ENCODE results near the gene TASP1.
"Not testable (repeated sequence)": the region's sequence is repeated elsewhere in the genome, so short reads cannot be mapped to it uniquely, and the experiment has no call there.

TASP1 gene

DNA sequence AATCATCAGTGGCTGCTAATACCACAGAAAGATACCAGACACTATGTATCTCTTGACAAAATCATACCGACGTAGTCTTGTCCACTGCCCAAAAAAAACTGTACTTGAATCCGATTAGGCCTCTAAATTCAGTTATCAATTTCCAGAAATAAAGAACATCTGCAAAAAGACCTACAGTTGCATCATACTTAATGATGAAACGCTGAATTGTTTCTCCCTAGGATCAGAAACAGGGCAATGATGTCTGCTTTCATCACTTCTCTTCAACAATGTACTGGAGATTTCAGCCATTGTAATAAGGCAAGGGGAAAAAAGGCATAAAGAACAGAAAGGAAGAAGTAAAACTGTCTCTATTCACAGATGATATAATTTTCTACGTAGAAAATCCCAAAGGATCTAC is 152.0 kb downstream of the TASP1 start:
- DNase-seq = no peak

DNA sequence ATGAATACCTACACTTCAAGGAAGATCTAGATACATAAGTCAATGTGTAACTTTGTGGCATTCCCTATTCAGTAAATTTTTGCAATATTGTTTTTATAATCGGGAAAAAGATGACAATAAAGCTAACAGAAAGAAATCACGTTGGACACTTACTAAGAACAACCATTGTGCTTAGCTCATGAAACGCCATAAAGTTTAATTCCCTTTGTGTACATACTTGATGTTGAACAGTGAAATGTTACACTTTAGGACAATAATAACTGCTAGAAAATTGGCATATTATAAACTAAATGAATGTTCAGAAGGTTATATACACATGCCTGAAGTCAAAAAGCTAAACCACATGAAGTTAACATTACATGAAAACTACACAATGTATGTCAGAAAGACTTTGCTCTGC is 153.2 kb downstream of the TASP1 start:
- DNase-seq = no peak

DNA sequence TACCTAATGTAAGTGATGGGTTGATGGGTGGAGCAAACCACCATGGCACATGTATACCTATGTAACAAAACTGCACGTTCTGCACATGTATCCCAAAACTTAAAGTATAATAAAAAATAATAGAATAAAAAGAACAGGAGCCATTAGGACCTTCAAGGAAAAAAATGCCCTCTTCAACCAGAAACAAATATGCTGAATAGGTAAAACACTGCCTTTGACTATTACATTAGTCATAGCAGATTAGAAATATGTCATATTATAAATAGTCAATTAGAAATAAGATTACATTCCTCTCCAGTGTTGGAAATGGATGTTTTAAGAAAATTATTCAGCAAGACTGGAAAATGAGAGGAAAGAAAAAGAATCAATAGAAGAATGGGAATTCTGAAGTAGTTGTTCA is 153.7 kb downstream of the TASP1 start:
- not testable (repeated sequence) for DNase-seq

DNA sequence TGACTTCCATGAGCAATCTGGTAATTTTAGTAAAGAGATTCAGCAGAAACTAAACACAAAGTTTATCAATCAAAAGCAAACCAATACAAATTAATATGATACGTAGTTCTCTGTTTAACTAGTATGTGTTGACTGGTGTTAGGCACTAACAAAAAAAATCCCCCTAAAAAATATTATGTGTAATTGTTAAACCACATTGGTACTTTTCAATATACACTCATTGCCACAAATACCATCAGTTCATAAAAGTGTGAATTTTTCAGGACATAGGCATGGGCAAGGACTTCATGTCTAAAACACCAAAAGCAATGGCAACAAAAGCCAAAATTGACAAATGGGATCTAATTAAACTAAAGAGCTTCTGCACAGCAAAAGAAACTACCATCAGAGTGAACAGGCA is 155.3 kb downstream of the TASP1 start:
- DNase-seq = not testable (repeated sequence)

DNA sequence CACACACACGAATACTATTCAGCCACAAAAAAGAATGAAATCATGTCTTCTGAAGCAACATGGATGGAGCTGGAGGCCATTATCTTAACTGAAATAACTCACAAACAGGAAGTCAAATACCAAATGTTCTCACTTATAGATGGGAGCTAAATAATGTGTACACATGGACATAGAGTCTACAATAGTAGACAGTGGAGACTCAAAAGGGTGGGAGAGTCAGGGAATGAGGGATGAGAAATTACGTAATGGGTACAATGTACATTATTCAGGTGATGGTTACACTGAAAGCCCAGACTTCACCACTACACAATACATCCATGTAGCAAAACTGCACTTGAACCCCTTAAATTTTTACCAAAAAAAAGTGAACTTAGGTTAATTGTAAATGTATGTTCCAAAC is 160.4 kb downstream of the TASP1 start:
- no peak for DNase-seq

DNA sequence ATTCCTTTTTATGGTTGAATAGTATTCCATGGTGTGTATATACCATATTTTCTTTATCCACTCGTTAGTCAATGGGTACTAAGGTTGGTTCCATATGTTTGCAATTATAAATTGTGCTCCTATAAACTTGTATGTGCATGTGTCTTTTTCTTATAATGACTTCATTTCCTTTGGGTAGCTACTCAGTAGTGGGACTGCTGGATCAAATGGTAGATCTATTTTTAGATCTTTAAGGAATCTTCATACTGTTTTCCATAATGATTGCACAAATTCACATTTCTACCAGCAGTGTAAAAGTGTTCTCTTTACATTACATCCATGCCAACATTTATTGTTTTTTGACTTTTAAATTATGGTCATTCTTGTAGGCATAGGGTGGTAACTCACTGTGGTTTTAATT is 164.3 kb downstream of the TASP1 start:
- no peak for DNase-seq

DNA sequence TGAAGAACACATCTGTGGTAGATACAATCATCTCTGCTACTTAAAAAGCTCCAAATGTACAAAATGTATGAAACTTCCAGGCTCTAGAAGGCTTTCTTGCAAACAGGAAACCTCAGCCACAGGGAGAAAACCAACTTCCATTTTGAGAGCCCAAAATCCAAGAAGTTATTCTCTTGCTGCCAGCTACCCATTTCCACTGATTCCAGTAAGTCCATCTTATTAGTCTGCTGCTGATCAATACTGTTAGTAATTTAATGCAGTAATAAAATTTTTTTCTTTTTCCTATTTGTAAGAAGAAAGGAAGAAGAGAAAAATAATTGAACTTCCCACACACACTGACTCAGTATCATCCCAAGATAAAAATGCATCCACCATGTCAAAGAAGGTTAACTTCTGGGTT is 169.5 kb downstream of the TASP1 start:
- DNase-seq = no peak

DNA sequence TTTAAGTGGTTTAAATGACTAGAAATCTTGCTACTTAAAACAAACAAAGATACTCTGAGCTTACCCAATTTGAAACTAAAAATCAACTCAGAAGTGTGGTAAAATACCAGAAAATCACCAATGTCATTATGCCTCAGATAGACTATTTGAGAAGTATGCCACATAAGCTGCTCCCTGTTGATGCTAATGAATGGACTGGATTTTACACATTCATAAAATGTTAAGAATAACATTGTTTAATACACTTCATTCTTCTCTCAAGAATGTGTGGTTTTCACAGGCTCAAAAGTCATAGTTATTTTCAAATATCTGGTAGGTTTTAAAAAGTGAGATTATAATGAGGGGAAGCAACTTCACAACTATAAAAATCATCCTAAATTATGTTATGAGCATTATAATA is 170.6 kb downstream of the TASP1 start:
- DNase-seq = no peak

DNA sequence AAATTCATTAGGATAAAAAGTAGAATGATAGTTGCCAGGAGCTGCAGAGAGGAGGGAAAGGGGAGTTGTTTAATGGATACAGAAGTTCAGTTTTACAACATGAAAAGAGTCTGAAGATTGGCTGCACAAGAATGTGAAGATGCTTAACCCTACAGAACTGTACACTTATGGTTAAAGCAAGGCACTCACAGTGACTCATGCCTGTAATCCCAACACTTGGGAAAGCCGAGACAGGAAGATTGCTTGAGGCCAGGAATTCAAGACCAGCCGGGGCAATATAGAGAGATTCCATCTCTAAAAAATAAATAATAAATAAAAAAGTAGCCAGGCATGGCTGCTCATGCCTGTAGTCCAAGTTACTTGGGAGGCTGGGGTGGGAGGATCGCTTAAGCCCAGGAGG is 174.0 kb downstream of the TASP1 start:
- no peak for DNase-seq

DNA sequence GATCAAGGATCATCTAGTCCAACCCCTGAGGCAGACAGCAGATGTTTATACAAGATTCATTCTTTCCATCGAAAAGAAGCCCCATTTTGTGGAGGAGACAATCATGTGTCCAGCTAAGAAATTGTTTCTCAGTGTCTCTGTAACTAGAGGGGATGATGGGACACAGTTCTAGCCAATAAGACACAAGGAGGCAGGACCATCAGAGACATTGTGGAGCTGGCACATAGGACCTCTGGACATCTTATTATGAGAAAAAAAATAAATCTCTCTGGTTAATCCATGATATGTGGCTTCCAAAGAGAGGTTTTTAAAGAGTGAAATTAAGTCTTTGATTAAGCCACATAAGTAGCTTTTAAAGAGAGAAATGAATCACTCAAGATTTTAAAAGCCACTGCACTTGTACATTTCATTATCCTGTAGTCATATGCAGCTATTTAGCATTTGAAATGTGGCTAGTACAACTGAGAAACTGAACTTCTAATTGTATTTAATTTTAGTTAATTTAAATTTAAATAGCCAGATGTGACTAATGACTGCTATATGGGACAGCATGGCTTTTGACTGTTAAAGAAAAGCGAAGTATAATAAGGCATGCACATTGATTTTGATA is 176.8 kb downstream of the TASP1 start:
- DNase-seq = no peak

DNA sequence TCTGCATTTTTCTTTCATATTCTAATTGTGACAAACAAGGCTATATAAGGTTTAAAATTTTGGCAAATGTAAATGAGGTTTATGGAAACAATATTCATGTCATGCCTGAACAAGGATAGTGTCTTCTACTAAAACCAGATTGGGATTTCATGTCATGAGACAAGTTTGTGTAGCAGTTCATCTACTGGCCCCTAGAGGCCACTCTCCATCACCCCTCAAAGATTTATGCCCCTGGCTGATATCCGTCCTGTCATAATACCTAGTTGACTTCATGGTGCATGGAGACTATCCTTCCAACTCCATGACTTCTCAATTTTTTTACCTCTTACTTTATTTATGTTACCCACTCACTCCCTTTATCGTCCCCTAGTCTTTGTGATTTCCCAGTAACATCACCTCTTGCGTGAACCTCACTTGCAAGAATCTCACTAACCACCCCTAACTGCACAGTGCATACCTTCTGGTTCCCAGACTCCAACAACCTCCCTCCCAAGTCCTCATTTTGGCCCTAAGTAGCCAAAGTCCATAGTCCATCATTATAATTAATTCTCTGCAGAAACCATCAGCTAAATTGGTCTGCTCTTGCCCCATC is 179.8 kb downstream of the TASP1 start:
- no peak for DNase-seq

DNA sequence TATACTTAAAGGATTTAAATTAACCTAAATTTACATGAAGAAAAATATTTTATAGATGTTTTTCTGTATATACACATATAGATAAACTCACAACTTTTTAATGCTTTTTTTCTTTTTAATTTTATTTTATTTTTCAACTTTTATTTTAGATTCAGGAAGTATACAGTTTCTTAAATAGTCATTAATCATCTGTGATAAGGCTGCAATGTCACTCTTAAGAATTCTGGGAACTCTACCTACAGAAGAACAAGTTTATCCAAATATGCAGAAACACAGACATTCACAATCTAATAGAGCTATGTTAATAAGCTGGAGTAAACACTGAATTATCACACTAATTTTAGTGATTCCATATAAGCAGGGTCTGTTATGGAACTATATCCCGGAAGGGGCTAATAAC is 181.2 kb downstream of the TASP1 start:
- DNase-seq = no peak

DNA sequence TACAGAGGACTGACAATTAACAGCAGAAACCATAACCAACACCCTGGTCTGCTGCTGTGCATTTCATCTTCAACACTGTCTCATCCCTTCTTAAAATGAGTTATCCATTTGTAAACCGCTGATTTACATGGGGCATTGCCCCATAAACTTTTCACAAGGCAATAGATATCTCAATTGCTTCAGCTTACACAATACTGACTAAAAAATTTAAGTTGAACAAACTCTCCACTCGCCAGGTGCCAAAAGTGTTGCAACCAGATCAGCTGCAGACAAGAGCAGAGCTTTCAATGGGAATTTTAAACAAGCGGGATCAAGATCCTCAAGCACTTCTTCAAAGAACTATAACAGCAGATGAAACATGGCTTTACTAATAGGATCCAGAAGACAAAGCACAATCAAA is 183.0 kb downstream of the TASP1 start:
- DNase-seq = no peak

DNA sequence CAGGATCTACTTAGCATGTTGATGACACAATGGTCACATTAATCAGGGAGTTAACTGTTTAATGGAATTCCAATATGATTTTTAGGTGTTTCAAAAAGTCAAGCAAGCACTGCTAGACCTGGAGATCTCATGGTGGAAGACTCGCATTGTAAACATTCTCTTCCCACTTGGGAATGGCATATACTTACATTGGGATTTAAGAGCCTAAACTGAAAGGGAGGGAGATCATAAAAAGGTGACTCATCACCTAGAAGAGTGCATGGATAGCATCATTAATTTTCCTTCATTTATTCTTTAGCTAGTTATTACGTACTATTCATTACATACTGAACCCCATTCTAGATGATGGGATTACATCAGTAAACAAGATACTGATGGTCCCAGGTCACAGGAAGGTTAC is 185.4 kb downstream of the TASP1 start:
- no peak for DNase-seq

DNA sequence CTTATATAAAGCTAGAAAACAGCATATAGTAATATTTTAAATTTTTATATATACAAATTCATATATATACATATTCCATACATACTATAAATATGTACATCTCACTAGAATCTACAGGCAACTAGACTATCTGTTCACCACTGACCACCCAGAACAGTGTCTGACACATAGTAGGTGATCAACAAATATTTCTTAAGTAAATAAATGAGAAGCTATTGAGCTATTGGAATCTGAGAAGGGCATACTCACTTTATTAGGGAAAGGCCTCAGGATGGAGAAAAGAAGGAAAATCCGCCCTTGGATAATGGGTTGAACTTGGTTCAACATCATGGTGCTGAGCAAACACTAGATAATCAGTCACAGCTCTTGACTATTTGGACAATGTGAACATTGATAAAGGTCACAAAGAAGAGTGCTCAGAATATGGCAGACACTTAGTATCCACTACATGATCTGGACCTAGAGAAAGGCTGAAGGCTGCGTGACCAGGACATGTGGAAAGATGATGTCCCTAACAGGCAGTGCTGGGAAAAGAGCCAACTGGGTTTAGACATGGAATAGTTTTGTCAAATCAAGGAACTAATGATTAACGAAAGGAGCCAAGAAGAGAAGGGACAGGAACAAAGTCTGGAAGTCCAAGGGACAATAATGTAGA is 186.1 kb downstream of the TASP1 start:
- no peak for DNase-seq

DNA sequence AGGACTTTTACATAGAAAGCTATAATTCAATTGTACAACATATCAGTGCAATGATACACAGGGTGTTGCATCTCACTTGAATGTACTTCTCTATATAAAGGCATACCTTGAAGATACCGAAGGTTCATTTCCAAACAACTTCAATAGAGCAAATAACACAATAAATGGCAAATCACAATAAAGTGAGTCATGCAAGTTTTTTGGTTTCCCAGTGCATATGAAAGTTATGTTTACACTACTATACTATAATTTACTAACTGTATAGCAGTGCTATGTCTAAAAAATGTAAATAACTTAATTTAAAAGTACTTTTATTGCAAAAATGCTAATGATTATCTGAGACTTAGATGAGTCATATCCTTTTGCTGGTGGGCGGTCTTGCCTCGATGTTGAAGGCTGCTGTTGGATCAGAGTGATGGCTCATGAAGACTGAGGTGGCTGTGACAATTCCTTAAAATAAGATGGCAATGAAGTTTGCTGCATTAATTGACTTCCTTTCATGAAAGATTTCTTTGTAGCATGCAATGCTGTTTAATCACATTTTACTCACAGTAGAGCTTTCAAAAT is 188.8 kb downstream of the TASP1 start:
- no peak for DNase-seq

DNA sequence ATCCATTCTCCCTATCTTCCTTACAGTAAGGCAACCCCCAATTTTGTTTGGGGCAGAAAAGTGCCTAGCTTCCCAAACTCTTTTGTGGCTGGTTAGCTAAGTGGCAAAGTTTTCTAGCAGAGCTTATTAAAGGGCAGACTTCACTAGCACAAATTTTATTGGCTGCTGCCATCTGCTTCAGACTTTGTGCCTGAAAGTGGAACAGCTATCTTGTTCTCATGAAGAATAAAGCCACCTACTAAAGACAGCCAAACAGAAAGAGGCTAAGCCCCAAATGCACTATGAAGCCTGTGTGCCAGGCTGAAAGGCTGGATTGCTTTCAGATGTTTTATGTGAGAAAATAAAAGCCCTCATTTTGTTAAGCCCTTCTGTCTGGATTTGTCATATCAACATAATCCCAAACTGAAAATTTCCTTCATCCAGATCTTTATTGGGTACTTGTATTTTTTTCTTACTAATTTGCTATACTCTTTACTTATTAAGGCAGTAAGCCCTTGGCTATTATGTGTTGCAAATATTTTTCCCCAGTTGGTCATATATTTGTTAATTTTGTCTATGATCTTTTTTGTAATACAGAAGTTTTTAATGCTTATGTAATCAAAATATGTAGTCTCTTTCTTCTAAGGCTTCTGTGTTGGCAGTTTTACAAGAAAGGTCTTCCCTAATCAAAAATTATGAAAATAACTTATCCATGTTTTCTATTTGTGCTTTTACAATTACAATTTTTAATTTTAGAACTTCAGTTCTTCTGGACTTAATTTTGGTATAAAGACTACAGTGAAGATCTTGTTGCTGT is 191.1 kb downstream of the TASP1 start:
- DNase-seq = no peak

DNA sequence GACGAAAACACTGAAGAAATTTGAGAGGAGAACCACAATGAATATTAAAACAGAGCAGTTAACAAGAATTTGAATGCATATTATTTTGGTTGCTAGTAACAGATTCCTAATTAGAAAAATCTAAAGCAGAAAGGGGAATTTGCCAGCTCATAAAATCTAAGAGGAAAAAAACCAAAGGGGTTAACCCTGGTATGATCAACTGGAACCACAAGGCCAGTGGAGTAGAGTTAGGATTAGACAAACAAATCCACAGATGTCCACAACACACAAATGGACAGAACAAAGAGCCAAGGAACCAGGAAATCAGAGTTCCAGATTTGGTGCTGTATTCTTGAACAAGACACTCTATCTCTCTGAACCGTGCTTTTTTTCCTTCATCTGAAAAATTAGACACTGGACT is 195.0 kb downstream of the TASP1 start:
- DNase-seq = no peak

DNA sequence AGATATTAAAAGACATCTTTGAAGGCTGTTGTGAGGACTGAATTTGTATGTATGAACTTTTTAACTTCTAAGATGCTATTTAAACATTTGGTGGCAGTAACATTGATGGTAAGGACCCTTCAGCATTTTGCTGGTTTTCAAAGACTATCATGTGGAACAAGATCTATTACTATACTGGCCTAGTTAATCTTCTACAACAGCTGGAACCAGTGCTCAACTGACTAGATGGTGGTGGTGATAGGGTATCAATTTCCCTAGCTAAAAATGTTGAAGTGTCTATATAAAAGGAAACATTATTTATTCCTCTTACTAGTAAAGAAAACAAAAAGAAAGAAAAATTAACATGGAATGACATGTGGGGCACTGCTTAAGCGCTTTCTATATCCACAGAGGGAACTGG is 195.7 kb downstream of the TASP1 start:
- DNase-seq = no peak

DNA sequence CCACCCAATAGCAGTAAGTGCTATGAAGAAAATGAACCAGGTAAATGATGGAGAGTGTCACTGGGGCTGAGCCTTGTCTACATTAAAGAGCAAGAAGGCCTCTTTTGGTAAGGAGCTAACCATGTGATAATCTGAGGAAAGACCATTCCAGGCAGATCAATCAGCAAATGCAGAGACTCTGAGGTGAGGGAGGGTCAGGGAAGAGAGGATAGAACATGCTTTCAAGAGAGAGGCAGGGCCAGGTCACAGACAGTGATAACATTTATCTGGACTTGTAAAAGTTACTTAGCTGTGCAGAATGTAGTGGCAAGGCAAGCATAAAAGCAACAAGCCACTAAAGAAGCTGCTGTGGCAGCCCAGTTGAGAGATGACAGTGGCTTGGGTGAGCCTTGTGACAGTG is 197.3 kb downstream of the TASP1 start:
- DNase-seq = no peak

DNA sequence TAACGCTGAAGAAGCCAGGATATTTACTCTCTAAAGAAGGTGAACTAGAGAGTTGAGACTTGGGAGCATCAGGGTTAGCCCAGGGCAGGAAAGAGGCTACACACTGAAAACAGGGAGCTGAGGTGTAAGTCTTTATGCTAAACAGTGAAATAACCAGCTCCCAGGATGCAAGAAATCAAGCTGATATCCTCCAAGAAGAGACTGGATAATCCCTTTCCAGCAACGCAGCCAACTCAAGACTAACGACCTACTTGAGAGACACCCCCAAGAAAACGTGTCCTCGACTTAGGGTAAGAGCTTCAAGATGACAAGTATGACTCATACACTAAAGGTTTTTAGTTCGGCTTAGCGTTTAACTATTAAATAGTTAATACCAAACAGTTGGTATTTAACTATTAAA is 202.2 kb downstream of the TASP1 start:
- DNase-seq = no peak

DNA sequence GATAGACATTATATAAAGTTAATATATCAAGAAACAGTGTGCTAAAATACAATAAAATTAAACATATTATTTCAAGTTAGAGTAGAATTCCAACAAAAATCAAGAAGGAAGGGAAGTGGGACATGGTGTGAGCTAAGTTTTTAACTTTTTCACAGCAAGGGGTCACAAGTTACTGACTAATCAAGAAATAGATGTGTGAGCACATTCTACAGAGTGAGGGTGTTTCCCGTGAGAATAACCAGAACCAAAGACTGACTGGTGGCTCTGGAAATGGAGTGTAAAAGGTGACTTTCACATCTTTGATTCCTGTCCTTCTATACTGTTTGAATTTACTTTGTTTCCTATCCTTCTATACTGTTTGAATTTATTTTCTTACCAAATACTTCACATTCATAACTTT is 206.6 kb downstream of the TASP1 start:
- DNase-seq = no peak

DNA sequence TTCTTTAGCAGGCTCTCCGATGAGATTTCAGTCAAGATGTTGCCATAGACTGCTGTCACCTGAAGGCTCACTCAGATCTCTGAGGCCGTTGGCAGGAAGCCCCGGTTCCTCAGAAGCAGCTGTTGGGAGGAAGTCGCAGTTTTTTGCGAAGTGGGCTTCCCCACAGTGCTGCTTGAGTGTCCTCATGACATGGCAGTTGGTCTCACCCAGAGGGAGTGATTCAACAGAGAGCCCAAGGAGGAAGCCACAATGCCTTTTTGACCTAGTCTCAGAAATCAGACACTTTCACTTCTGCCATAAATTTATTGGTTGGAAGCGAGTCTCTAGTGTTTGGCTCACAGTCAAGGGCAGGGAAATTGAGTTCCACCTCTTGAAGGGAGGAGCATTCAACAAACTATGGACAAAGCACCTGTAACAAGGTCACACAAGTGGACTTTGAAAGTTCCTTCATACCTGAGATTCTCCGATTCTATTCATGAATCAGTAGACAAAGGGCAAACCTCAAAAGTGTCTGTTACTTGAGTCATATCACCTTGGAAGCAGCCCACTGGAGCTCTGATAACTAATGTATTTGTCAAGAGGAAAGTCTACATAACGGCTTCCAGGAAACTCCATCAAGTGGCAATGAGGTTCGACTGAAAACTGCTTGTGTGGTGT is 208.3 kb downstream of the TASP1 start:
- DNase-seq = no peak

Measured in activated T-cell treated with anti-CD3 and anti-CD28 coated beads, Interleukin-2, amount 50 U/mL, for 1 hour (primary cell).